H1 (cell line): Measurements from ENCODE around the gene ZBED1. TPM values are rescaled to one million over a fixed set of nuclear protein-coding genes. Genes with fewer than 3 reads are reported as not detected.

Experiments used
- ATF2 ChIP-seq: IDR thresholded peaks from 2 replicates; pipeline ENCODE4 v1.6.1; 2012; ENCODE audit warnings: low read length, inconsistent platforms
- CHD7 ChIP-seq: fragments of 300-600 bp; sonication (generic); IDR thresholded peaks from 2 replicates; pipeline ENCODE4 v1.7.1; 2012; ENCODE audit warnings: low read length, moderate library complexity, mild to moderate bottlenecking, inconsistent platforms; ENCODE audit not compliant: insufficient replicate concordance
- FOSL1 ChIP-seq: IDR thresholded peaks from 2 replicates; pipeline ENCODE4 v1.6.1; 2011; ENCODE audit warnings: mild to moderate bottlenecking, low read depth, low read length, moderate library complexity; ENCODE audit not compliant: insufficient read depth
- GABPA ChIP-seq: IDR thresholded peaks from 2 replicates; pipeline ENCODE4 v1.6.1; 2011; ENCODE audit warnings: mild to moderate bottlenecking, low read length, moderate library complexity, borderline replicate concordance; ENCODE audit not compliant: insufficient read depth
- KDM1A ChIP-seq: fragments of 200-600, 300-600 bp; sonication (generic); IDR thresholded peaks from 2 replicates; pipeline ENCODE4 v1.7.1; 2016; ENCODE audit warnings: mild to moderate bottlenecking, low read length, borderline replicate concordance
- NRF1 ChIP-seq: IDR thresholded peaks from 2 replicates; pipeline ENCODE4 v1.6.1; 2011; ENCODE audit warnings: mild to moderate bottlenecking, low read depth, low read length, improper control_type of control experiment
- TAF1 ChIP-seq: IDR thresholded peaks from 2 replicates; pipeline ENCODE4 v1.6.1; 2011; ENCODE audit warnings: mild to moderate bottlenecking, low read depth, low read length
- YY1 ChIP-seq: IDR thresholded peaks from 2 replicates; pipeline ENCODE4 v1.6.1; 2011; ENCODE audit warnings: low read depth, mild to moderate bottlenecking, low read length
- polyA plus RNA-seq, 7 experiments: library from polyadenylated mRNA; depleted of rRNA in 3 of 7; stranded (reverse) in 5 of 7; unstranded in 2 of 7; fragments of >200 nt in 5 of 7; fragments of 200-250 nt in 2 of 7; gene quantifications; 1 replicate in 5 of 7; 2 replicates in 1 of 7; 4 replicates in 1 of 7; pipeline versions ENCODE4 v1.2.1 to v1.2.3, GENCODE V29; 2011 to 2013; ENCODE audit warnings: missing spikeins in 2 of 7, mixed read lengths in 2 of 7
- total RNA-seq: library from RNA; stranded (reverse); fragmentation: NEBNext Ultra II Directional; extraction: Animal tissue kit (Norgen Biotek cat#: 25700); gene quantifications from 2 replicates; pipeline ENCODE4 v1.2.1, GENCODE V29; 2021

The ZBED1 gene
- total and polyA plus RNA-seq, 2 of the 8 experiments (the other 6 are each of a cell fraction or from before 2014, with no cell fraction given), result 28.5 to 45.8 TPM

DNA sequence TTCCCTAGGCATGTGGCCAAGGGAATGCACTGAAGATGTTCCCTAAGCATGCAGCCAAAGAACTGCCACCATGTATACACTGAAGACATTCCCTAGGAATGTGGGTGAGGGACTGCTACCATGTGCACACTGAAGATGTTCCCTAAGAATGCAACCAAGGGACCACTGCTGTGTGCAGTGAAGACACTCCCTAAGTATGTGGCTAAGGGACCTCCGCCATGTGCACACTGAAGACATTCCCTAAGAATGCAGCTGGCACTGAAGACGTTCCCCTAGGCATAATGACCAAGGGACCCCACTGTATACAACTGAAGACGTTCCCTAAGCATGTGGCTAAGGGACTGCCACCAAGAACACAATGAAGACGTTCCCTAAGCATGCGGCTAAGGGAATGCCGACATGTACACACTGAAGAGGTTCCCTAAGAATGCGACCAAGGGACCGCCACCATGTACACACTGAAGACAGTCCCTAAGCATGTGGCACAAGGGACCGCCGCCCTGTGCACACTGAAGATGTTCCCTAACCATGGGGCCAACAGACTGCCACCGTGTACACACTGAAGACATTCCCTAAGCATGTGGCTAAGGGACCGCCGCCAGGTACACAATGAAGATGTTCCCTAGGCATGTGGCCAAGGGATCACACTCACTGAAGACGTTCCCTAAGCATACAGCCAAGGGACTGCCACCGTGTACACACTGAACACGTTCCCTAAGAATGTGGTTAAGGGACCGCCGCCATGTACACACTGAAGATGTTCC is 25.6 kb downstream of the ZBED1 start (continued):
- no peak for TF ChIP-seq CHD7
- no peak for TF ChIP-seq TAF1
- no peak for TF ChIP-seq FOSL1
- TF ChIP-seq NRF1, result no peak
- TF ChIP-seq YY1, result no peak; the same call in 1 of the 2 replicates
- 0 out of 2 replicates have a peak, but pooled peaks have one; percentile 12 for TF ChIP-seq KDM1A
- TF ChIP-seq GABPA, result no peak
- no peak for TF ChIP-seq ATF2
